ENCODE data around the gene FGGY. TPM values are rescaled to one million over a fixed set of nuclear protein-coding genes. Genes with fewer than 3 reads are reported as not detected.

Gene FGGY
- total and polyA plus RNA-seq, 4 donors: 16.0 to 67.0 (median 43.4) TPM

GRCh38 chr1:59294423-59294822 is 2.5 kb upstream of the FGGY start:
- Histone ChIP-seq H3K4me1 (ENCODE audit: control insufficient read depth in 4 of 4, insufficient read depth in 4 of 4, low read length in 3 of 4) (peaks cover 0 to 38% (median 16%) of the 10 kb centered on the region in 4 donors), H3K36me3 (ENCODE audit: control insufficient read depth in 4 of 4, insufficient read depth in 3 of 4, low read depth in 1 of 4, low read length in 3 of 4) (no peaks in the 10 kb centered on the region), H3K9me3 (ENCODE audit: control insufficient read depth in 4 of 4, low read length in 3 of 4) (no peaks in the 10 kb centered on the region), H3K27ac (ENCODE audit: low read depth in 1 of 2, low read length in 2 of 2) (no peak overlapping the region), H3K9ac (ENCODE audit: low read depth in 1 of 2, low read length in 2 of 2) (no peak overlapping the region), H3K4me3 (ENCODE audit: low read depth in 1 of 3, low read length in 3 of 3) (no peak overlapping the region), H3K27me3 (ENCODE audit: control insufficient read depth in 4 of 4, insufficient read depth in 4 of 4, low read length in 3 of 4) (no peaks in the 10 kb centered on the region)
- 98% methylated on average over 4 of the region's 4 CpGs for WGBS
- TF ChIP-seq, protein P1, sequence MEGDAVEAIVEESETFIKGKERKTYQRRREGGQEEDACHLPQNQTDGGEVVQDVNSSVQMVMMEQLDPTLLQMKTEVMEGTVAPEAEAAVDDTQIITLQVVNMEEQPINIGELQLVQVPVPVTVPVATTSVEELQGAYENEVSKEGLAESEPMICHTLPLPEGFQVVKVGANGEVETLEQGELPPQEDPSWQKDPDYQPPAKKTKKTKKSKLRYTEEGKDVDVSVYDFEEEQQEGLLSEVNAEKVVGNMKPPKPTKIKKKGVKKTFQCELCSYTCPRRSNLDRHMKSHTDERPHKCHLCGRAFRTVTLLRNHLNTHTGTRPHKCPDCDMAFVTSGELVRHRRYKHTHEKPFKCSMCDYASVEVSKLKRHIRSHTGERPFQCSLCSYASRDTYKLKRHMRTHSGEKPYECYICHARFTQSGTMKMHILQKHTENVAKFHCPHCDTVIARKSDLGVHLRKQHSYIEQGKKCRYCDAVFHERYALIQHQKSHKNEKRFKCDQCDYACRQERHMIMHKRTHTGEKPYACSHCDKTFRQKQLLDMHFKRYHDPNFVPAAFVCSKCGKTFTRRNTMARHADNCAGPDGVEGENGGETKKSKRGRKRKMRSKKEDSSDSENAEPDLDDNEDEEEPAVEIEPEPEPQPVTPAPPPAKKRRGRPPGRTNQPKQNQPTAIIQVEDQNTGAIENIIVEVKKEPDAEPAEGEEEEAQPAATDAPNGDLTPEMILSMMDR (IDR thresholded peaks at IDR 0.05; ENCODE audit: low read depth, low read length, missing input control): no peak
- TF ChIP-seq EGR1 (IDR thresholded peaks at IDR 0.05; ENCODE audit: low read depth in 2 of 2) (no peak), RAD21 (IDR thresholded peaks at IDR 0.05) (no peak), YY1 (IDR thresholded peaks at IDR 0.05) (no peak), GABPA (IDR thresholded peaks at IDR 0.05 in 1 of 2, conservative IDR thresholded peaks at IDR 0.05 in 1 of 2) (no peak), MAX (IDR thresholded peaks at IDR 0.05) (no peak), TAF1 (conservative IDR thresholded peaks at IDR 0.05) (no peak), HNF4A (conservative IDR thresholded peaks at IDR 0.05) (no peak), SP1 (IDR thresholded peaks at IDR 0.05) (no peak), FOXA1 (IDR thresholded peaks at IDR 0.05) (no peak)
- TF ChIP-seq, protein P2, sequence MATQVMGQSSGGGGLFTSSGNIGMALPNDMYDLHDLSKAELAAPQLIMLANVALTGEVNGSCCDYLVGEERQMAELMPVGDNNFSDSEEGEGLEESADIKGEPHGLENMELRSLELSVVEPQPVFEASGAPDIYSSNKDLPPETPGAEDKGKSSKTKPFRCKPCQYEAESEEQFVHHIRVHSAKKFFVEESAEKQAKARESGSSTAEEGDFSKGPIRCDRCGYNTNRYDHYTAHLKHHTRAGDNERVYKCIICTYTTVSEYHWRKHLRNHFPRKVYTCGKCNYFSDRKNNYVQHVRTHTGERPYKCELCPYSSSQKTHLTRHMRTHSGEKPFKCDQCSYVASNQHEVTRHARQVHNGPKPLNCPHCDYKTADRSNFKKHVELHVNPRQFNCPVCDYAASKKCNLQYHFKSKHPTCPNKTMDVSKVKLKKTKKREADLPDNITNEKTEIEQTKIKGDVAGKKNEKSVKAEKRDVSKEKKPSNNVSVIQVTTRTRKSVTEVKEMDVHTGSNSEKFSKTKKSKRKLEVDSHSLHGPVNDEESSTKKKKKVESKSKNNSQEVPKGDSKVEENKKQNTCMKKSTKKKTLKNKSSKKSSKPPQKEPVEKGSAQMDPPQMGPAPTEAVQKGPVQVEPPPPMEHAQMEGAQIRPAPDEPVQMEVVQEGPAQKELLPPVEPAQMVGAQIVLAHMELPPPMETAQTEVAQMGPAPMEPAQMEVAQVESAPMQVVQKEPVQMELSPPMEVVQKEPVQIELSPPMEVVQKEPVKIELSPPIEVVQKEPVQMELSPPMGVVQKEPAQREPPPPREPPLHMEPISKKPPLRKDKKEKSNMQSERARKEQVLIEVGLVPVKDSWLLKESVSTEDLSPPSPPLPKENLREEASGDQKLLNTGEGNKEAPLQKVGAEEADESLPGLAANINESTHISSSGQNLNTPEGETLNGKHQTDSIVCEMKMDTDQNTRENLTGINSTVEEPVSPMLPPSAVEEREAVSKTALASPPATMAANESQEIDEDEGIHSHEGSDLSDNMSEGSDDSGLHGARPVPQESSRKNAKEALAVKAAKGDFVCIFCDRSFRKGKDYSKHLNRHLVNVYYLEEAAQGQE (IDR thresholded peaks at IDR 0.05): no peak
- DNase-seq (ENCODE audit: low spot score): no peak

DNA sequence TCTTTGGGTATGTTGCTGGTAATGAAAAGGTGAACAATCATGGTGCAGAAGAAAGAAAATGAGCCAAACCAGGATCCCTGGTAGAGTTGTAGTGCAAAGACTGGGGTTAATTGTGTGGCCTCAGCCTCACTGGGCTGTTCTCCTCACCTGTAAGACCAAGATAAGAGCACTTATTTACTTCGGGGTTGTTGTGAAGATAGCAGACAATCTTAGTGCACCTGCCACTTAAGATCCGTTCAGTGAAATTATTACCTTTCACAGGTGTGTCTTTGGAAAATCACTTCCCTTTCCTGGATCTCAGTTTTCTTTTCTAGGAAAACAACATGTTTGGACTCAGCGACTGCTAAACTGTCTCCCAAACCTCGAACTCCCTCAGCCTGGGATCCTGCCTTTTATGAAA is 1.3 kb upstream of the FGGY start:
- Histone ChIP-seq H3K9ac (ENCODE audit: low read depth in 1 of 2, low read length in 2 of 2) (peak overlapping the region; percentile 49 to 98), H3K9me3 (ENCODE audit: control insufficient read depth in 4 of 4, low read length in 3 of 4) (no peaks in the 10 kb centered on the region), H3K27ac (ENCODE audit: low read depth in 1 of 2, low read length in 2 of 2) (peak overlapping the region; percentile 92 to 96), H3K4me3 (ENCODE audit: low read depth in 1 of 3, low read length in 3 of 3) (peak overlapping the region; percentile 44 to 75 (median 52)), H3K36me3 (ENCODE audit: control insufficient read depth in 4 of 4, insufficient read depth in 3 of 4, low read depth in 1 of 4, low read length in 3 of 4) (no peaks in the 10 kb centered on the region), H3K4me1 (ENCODE audit: control insufficient read depth in 4 of 4, insufficient read depth in 4 of 4, low read length in 3 of 4) (peaks cover 0 to 38% (median 16%) of the 10 kb centered on the region in 4 donors), H3K27me3 (ENCODE audit: control insufficient read depth in 4 of 4, insufficient read depth in 4 of 4, low read length in 3 of 4) (no peaks in the 10 kb centered on the region)
- no peak for DNase-seq (ENCODE audit: low spot score)
- TF ChIP-seq FOXA1 (IDR thresholded peaks at IDR 0.05) (no peak), JUND (IDR thresholded peaks at IDR 0.05) (no peak), SP1 (IDR thresholded peaks at IDR 0.05) (no peak), GABPA (IDR thresholded peaks at IDR 0.05 in 1 of 2, conservative IDR thresholded peaks at IDR 0.05 in 1 of 2) (no peak), RXRA (IDR thresholded peaks at IDR 0.05) (no peak), HNF4A (conservative IDR thresholded peaks at IDR 0.05) (no peak), EGR1 (IDR thresholded peaks at IDR 0.05; ENCODE audit: low read depth in 2 of 2) (no peak), HNF4G (IDR thresholded peaks at IDR 0.05) (no peak)
- TF ChIP-seq, protein P2 (IDR thresholded peaks at IDR 0.05): no peak
- TF ChIP-seq, protein P3, sequence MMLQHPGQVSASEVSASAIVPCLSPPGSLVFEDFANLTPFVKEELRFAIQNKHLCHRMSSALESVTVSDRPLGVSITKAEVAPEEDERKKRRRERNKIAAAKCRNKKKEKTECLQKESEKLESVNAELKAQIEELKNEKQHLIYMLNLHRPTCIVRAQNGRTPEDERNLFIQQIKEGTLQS (IDR thresholded peaks at IDR 0.05): no peak
- 28% methylated on average over 4 of the region's 4 CpGs for WGBS

All from liver (tissue), 9 donors.